Activated naive CD4-positive, alpha-beta T cell treated with anti-CD3 and anti-CD28 coated beads, Interleukin-2, amount 10 ng/mL, durations not matched to agents 7 days and 5 days (primary cell): ENCODE results near the gene OGFR.

Experiments used
- CTCF ChIA-PET: fragments of 350-600 bp; sonication (Branson Sonifier 250); formaldehyde crosslinking; loops from one replicate; lab custom pipeline; 2021; ENCODE audit warnings: antibody characterized with exemption; lab: Charles Lee
- DNase-seq: peaks from one replicate; pipeline ENCODE4 v3.0.0-alpha.2; 2020
- H3K27ac Mint-ChIP-seq: one replicate; pipeline ENCODE4 v1.8.0; 2021; ENCODE audit warnings: mild to moderate bottlenecking, moderate library complexity, mixed read lengths
- H3K27me3 Mint-ChIP-seq: one replicate; pipeline ENCODE4 v1.8.0; 2021; ENCODE audit warnings: mild to moderate bottlenecking, mixed read lengths
- H3K36me3 Mint-ChIP-seq: one replicate; pipeline ENCODE4 v1.8.0; 2021; ENCODE audit warnings: mixed read lengths
- H3K4me1 Mint-ChIP-seq: one replicate; pipeline ENCODE4 v1.8.0; 2021; ENCODE audit warnings: mixed read lengths
- H3K4me3 Mint-ChIP-seq: one replicate; pipeline ENCODE4 v1.8.0; 2021; ENCODE audit warnings: mild to moderate bottlenecking, moderate library complexity, mixed read lengths
- H3K9me3 Mint-ChIP-seq: one replicate; pipeline ENCODE4 v1.8.0; 2021; ENCODE audit warnings: mixed read lengths

The OGFR gene

GRCh38 chr20:62794007-62794724, 10.5 kb upstream of the OGFR start:
- DNase-seq = peak; percentile 97
- Mint-ChIP-seq H3K27ac (peak overlapping the region; percentile 97), H3K4me1 (peaks cover 53% of the 10 kb centered on the region), H3K9me3 (no peaks in the 10 kb centered on the region), H3K36me3 (peaks cover 12% of the 10 kb centered on the region), H3K27me3 (peaks cover 20% of the 10 kb centered on the region), H3K4me3 (peak overlapping the region; percentile 76)
- CTCF ChIA-PET = interaction anchor here (1.0 to 2.2 kb wide), 5 partner anchors 10 to 294 kb away, joined by 3 to 14 read pairs (median 4); partner anchors contain the start of gene OGFR

GRCh38 chr20:62795023-62795761, 9.4 kb upstream of the OGFR start:
- CTCF ChIA-PET = interaction anchor here (1.1 to 2.2 kb wide), 3 partner anchors 9 to 144 kb away, joined by 3 to 14 read pairs (median 4); partner anchors contain the start of gene OGFR
- Mint-ChIP-seq H3K4me1 (peaks cover 56% of the 10 kb centered on the region), H3K27ac (peak overlapping the region; percentile 97)

DNA sequence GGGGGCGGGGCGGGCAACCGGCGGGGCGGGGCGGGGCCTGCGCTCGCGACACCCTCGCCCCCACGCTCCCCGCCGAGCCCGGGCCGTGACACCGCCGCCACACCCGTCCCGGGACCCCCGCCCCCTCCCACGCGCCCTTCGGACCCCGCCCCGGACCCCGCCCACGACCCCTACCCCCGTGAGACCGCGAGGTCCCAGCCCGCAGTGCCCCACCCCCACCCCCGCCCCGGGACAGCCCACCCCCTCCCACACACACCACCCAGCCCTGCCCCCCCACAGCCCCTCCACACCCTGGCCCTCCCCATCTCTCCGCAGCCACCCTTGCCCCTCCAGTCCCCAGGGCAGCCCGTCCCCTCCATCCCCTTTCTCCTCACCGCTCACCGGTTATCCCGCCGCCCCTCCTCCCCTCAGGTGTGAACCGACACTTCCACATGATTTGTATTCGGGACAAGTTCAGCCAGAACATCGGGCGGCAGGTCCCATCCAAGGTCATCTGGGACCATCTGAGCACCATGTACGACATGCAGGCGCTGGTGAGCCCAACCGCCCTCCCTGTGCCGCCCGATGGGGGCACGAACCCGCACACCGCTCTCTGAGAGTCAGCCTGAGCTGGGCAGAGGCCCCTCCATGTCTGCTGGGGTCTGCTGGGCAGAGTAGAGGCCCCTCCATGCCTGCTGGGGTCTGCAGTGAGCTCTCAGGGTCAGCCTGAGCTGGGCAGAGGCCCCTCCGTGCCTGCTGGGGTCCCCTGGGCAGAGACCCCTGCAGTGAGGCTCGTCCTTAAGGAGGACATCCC, 7.7 kb upstream of the OGFR start:
- Mint-ChIP-seq H3K27ac (peak overlapping the region; percentile 84), H3K4me3 (peak overlapping the region; percentile 82), H3K27me3 (peaks cover 4% of the 10 kb centered on the region), H3K36me3 (peaks cover 24% of the 10 kb centered on the region), H3K9me3 (no peaks in the 10 kb centered on the region), H3K4me1 (peaks cover 47% of the 10 kb centered on the region)
- CTCF ChIA-PET = interaction anchor here (0.9 kb wide), 1 partner anchor 11 kb away, joined by 5 read pairs; no protein-coding TSS in a partner anchor
- peak; percentile 33 for DNase-seq

More at GRCh38 chr20:62795023-62795761, 9.4 kb upstream of the OGFR start:
- Mint-ChIP-seq H3K36me3 (peaks cover 20% of the 10 kb centered on the region), H3K9me3 (no peaks in the 10 kb centered on the region), H3K4me3 (peak overlapping the region; percentile 76), H3K27me3 (peaks cover 10% of the 10 kb centered on the region)
- DNase-seq = peak; percentile 78

DNA sequence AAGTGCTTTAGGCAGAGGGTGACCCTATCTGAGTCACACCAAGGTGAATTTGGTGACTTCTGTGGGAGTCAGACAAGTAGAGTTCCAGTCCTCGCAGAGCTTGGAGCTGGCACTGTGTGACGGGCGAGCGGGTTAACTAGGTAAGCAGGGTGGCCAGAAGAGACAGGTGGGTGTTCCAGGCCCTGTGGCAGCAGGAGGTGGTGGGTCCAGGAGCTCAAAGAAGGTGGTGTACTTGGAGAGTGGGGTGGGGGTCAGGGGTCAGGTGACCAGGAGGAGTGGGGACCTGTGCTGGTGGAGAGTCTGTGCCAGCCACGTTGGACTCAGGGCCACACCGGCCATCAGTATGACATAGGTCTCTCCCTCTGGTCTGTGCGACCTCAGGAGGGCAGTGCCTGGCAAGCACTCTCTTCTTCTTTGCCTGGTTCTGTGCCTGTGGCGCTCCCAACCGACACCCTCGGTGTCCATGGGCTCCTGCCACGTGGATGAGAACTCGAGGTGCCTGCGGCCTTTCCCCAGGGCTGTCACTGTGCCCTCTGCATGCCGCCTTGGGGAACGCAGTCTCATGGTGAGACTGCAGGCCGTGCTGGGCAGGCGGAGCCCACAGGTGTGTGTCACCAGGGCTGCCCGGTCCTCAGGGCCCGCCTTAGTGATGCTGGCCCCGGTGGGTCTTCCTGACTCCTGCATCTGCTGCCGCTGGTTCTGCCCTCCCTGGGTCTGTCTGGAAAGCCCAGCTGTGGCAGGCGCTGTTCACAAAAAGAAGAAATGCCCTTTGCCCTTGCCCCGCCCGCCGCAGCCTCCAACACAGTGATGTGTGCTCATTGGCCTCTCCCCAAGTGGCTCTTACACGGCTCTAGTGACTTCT, 6.7 kb upstream of the OGFR start:
- Mint-ChIP-seq H3K4me3 (peak overlapping the region; percentile 82), H3K4me1 (peaks cover 41% of the 10 kb centered on the region), H3K36me3 (peaks cover 24% of the 10 kb centered on the region), H3K27ac (peak overlapping the region; percentile 84), H3K27me3 (no peaks in the 10 kb centered on the region), H3K9me3 (no peaks in the 10 kb centered on the region)
- no peak for DNase-seq
- CTCF ChIA-PET = interaction anchor here (0.9 kb wide), 1 partner anchor 10 kb away, joined by 5 read pairs; no protein-coding TSS in a partner anchor

DNA sequence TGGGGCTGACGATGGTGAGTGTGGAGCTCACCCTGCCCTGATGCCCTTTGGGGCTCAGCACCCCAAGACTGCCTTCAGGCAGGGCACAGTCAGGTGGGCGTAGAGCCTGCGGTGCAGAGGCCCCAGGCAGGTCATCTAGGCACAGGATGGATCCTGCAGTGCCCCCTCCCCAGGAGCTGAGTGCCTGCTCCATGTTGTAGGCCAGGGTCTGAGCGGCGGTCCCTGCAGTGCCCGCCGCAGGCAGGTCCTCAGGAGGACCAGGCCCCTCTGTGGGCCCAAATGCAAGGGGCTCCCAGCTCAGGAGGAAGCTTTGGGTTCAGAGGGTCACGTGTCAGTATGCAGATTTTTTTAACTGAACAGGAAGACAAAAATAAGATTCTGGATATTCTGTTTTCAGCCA, 5.6 kb upstream of the OGFR start:
- Mint-ChIP-seq H3K27me3 (no peaks in the 10 kb centered on the region), H3K36me3 (peaks cover 25% of the 10 kb centered on the region), H3K27ac (peak overlapping the region; percentile 3), H3K4me3 (no peak overlapping the region), H3K9me3 (no peaks in the 10 kb centered on the region), H3K4me1 (peaks cover 34% of the 10 kb centered on the region)
- no peak for DNase-seq
- CTCF ChIA-PET = no interaction called here

GRCh38 chr20:62799459-62799858, 5.2 kb upstream of the OGFR start:
- Mint-ChIP-seq H3K4me1 (peaks cover 37% of the 10 kb centered on the region), H3K27ac (peak overlapping the region; percentile 3), H3K4me3 (no peak overlapping the region), H3K27me3 (no peaks in the 10 kb centered on the region), H3K36me3 (peaks cover 26% of the 10 kb centered on the region), H3K9me3 (no peaks in the 10 kb centered on the region)
- DNase-seq = no peak
- CTCF ChIA-PET = no interaction called here

DNA sequence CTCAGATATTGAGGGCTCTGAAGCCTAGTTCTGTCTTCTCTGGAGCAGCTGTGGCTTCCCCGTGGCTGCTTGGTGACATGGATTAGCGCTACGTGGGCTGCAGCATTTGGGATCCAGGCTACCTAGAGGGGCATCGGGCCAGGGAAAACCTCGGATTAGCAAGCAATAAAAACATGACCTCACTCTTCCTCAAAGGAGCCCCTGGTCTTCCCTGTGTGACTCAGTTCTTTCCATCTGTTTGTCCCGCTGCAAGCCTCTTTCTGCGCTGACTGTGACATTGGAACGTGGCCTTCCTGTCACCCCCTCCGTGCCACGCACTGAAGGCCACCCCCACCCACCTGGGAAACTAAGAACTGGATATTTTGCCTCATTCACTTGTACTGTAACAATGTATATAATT, 4.8 kb upstream of the OGFR start:
- DNase-seq = no peak
- CTCF ChIA-PET = no interaction called here
- Mint-ChIP-seq H3K4me1 (peaks cover 35% of the 10 kb centered on the region), H3K4me3 (no peak overlapping the region), H3K27me3 (no peaks in the 10 kb centered on the region), H3K27ac (no peak overlapping the region), H3K36me3 (peaks cover 27% of the 10 kb centered on the region), H3K9me3 (no peaks in the 10 kb centered on the region)

GRCh38 chr20:62800314-62801259, 4.0 kb upstream of the OGFR start:
- DNase-seq = no peak
- Mint-ChIP-seq H3K4me3 (no peak overlapping the region), H3K27ac (peak overlapping the region; percentile 71), H3K9me3 (no peaks in the 10 kb centered on the region), H3K27me3 (no peaks in the 10 kb centered on the region), H3K36me3 (peaks cover 27% of the 10 kb centered on the region), H3K4me1 (peaks cover 34% of the 10 kb centered on the region)
- CTCF ChIA-PET = no interaction called here

DNA sequence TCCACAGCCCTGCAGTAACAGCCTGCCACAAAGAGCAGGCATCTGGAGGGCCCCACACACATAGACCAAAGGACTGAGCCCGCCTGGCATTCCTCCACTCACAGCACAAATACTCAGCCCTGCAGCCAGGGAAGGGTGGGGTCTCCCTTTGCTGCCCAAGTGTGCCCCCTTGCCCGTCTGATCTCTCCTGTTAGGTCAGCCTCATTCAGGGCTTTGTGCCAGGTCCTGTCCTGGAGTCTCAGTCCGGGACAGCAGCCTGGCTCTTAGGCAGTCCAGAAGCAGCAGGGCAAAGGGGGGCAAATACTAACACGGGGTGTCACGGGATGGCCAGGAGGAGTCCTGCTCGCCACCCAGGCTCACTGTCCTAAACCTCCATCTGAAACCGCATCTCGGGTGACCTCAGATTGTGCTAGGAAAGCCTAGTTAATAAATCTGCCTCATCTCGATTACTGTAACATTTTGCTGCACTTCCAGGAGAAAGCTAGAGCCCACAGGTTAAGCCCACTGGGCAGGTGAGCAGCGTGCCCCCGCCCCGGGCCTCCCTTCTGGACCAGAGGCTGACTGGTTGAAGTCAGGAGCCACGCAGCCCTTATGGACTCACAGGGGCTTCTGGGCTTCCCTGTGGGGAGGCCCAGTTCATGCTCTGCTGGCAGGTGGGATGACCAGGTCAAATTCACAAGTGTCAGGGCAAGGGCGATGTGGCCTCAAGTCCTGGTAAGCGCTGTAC, 3.2 kb upstream of the OGFR start:
- Mint-ChIP-seq H3K36me3 (peaks cover 30% of the 10 kb centered on the region), H3K4me3 (no peak overlapping the region), H3K4me1 (peaks cover 37% of the 10 kb centered on the region), H3K9me3 (no peaks in the 10 kb centered on the region), H3K27me3 (no peaks in the 10 kb centered on the region), H3K27ac (no peak overlapping the region)
- DNase-seq = no peak
- CTCF ChIA-PET = no interaction called here

GRCh38 chr20:62802026-62802712, 2.5 kb upstream of the OGFR start:
- CTCF ChIA-PET = interaction anchor here (0.7 kb wide), 1 partner anchor 1272 kb away, joined by 3 read pairs; no protein-coding TSS in a partner anchor
- H3K9me3 Mint-ChIP-seq = no peaks in the 10 kb centered on the region
- peaks cover 30% of the 10 kb centered on the region for H3K36me3 Mint-ChIP-seq
- no peak overlapping the region for H3K4me3 Mint-ChIP-seq
- H3K4me1 Mint-ChIP-seq = peaks cover 40% of the 10 kb centered on the region
- no peak for DNase-seq
- H3K27ac Mint-ChIP-seq = peak overlapping the region; percentile 49
- no peaks in the 10 kb centered on the region for H3K27me3 Mint-ChIP-seq

GRCh38 chr20:62804021-62804626, 511 bp upstream of the OGFR start:
- no peaks in the 10 kb centered on the region for H3K27me3 Mint-ChIP-seq
- peak overlapping the region; percentile 94 for H3K27ac Mint-ChIP-seq
- H3K9me3 Mint-ChIP-seq = no peaks in the 10 kb centered on the region
- H3K4me1 Mint-ChIP-seq = peaks cover 35% of the 10 kb centered on the region
- H3K36me3 Mint-ChIP-seq = peaks cover 26% of the 10 kb centered on the region
- no peak for DNase-seq
- peak overlapping the region; percentile 89 for H3K4me3 Mint-ChIP-seq
- CTCF ChIA-PET = interaction anchor here (0.7 to 1.6 kb wide), 3 partner anchors 10 to 162 kb away, joined by 3 to 4 read pairs (median 3); partner anchors contain the start of gene SLCO4A1
